H9 (cell line): ENCODE measurements around the gene DSN1. TPM values are rescaled to one million over a fixed set of nuclear protein-coding genes. Genes with fewer than 3 reads are reported as not detected.

Experiments
- DNase-seq: peaks from one replicate; pipeline ENCODE4 v3.0.0-alpha.2; 2017
- H2AFZ ChIP-seq: one replicate; pipeline ENCODE4 v1.6.1; 2013; ENCODE audit warnings: mild to moderate bottlenecking, low read length, control low read depth, moderate library complexity
- H2AK5ac ChIP-seq: 2 replicates; pipeline ENCODE4 v1.6.1; 2013; ENCODE audit warnings: low read length, control low read depth, mixed read lengths; ENCODE audit not compliant: insufficient read length
- H2BK120ac ChIP-seq: one replicate; pipeline ENCODE4 v1.6.1; 2013; ENCODE audit warnings: low read depth, mild to moderate bottlenecking, low read length, control low read depth, inconsistent platforms; ENCODE audit not compliant: poor library complexity, severe bottlenecking
- H2BK12ac ChIP-seq: 2 replicates; pipeline ENCODE4 v1.6.1; 2013; ENCODE audit warnings: low read length, control low read depth, mixed read lengths, low read depth; ENCODE audit not compliant: insufficient read length
- H2BK15ac ChIP-seq: 2 replicates; pipeline ENCODE4 v1.6.1; 2013; ENCODE audit warnings: low read depth, low read length, control low read depth
- H2BK20ac ChIP-seq: one replicate; pipeline ENCODE4 v1.6.1; 2013; ENCODE audit warnings: low read depth, mild to moderate bottlenecking, low read length, control low read depth, inconsistent platforms; ENCODE audit not compliant: poor library complexity, severe bottlenecking
- H2BK5ac ChIP-seq: 2 replicates; pipeline ENCODE4 v1.6.1; 2013; ENCODE audit warnings: low read length, control low read depth, mixed read lengths; ENCODE audit not compliant: insufficient read length
- H3K14ac ChIP-seq: 2 replicates; pipeline ENCODE4 v1.6.1; 2013; ENCODE audit warnings: low read length, control low read depth; ENCODE audit not compliant: insufficient read depth
- H3K18ac ChIP-seq: 2 replicates; pipeline ENCODE4 v1.6.1; 2013; ENCODE audit warnings: low read depth, mild to moderate bottlenecking, mixed read lengths, low read length, control low read depth; ENCODE audit not compliant: insufficient read length
- H3K23ac ChIP-seq: 2 replicates; pipeline ENCODE4 v1.6.1; 2013; ENCODE audit warnings: low read length, control low read depth, mixed read lengths, low read depth; ENCODE audit not compliant: insufficient read length
- H3K23me2 ChIP-seq: 2 replicates; pipeline ENCODE4 v1.6.1; 2013; ENCODE audit warnings: low read depth, mild to moderate bottlenecking, mixed read lengths, low read length, control low read depth; ENCODE audit not compliant: insufficient read length, poor library complexity, severe bottlenecking
- H3K27ac ChIP-seq: 2 replicates; pipeline ENCODE4 v1.5.1; 2013; ENCODE audit warnings: low read length, control low read depth, mixed read lengths, low read depth; ENCODE audit not compliant: insufficient read length
- H3K27me3 ChIP-seq: 2 replicates; pipeline ENCODE4 v1.6.1; 2013; ENCODE audit warnings: low read length, control low read depth, inconsistent platforms; ENCODE audit not compliant: insufficient read depth
- H3K4ac ChIP-seq: 2 replicates; pipeline ENCODE4 v1.6.1; 2013; ENCODE audit warnings: low read depth, mild to moderate bottlenecking, control low read depth, inconsistent platforms, low read length, moderate library complexity
- H3K4me1 ChIP-seq: 2 replicates; pipeline ENCODE4 v1.6.1; 2013; ENCODE audit warnings: low read length, control low read depth, inconsistent platforms; ENCODE audit not compliant: insufficient read depth
- H3K4me2 ChIP-seq: 2 replicates; pipeline ENCODE4 v1.6.1; 2013; ENCODE audit warnings: low read length, control low read depth, mixed read lengths; ENCODE audit not compliant: insufficient read length, insufficient read depth
- H3K56ac ChIP-seq: 2 replicates; pipeline ENCODE4 v1.6.1; 2013; ENCODE audit warnings: low read depth, mild to moderate bottlenecking, mixed read lengths, low read length, control low read depth; ENCODE audit not compliant: insufficient read length
- H3K79me1 ChIP-seq: 2 replicates; pipeline ENCODE4 v1.6.1; 2013; ENCODE audit warnings: low read depth, mild to moderate bottlenecking, moderate library complexity, low read length, control low read depth, inconsistent platforms; ENCODE audit not compliant: insufficient read depth, poor library complexity, severe bottlenecking
- H3K79me2 ChIP-seq: 2 replicates; pipeline ENCODE4 v1.6.1; 2013; ENCODE audit warnings: low read length, control low read depth, inconsistent platforms; ENCODE audit not compliant: insufficient read depth
- H3K9ac ChIP-seq: 2 replicates; pipeline ENCODE4 v1.6.1; 2013; ENCODE audit warnings: low read length, control low read depth, mixed read lengths; ENCODE audit not compliant: insufficient read length; ENCODE audit errors: extremely low read depth
- H3K9me3 ChIP-seq: one replicate; pipeline ENCODE4 v1.6.1; 2013; ENCODE audit warnings: low read depth, low read length, inconsistent platforms; ENCODE audit not compliant: control insufficient read depth
- H3T11ph ChIP-seq: one replicate; pipeline ENCODE4 v1.6.1; 2013; ENCODE audit warnings: mild to moderate bottlenecking, low read length, control low read depth, inconsistent platforms
- H4K20me1 ChIP-seq: one replicate; pipeline ENCODE4 v1.6.1; 2013; ENCODE audit not compliant: control insufficient read depth, insufficient read length, insufficient read depth
- H4K5ac ChIP-seq: 2 replicates; pipeline ENCODE4 v1.6.1; 2013; ENCODE audit warnings: low read depth, mild to moderate bottlenecking, mixed read lengths, low read length, control low read depth; ENCODE audit not compliant: insufficient read length
- H4K8ac ChIP-seq: replicated peaks from 2 replicates; pipeline ENCODE4 v1.6.1; 2013; ENCODE audit warnings: low read length, control low read depth, mixed read lengths, low read depth; ENCODE audit not compliant: insufficient read length
- H4K91ac ChIP-seq: 2 replicates; pipeline ENCODE4 v1.6.1; 2013; ENCODE audit warnings: low read depth, mild to moderate bottlenecking, moderate library complexity, mixed read lengths, low read length, control low read depth; ENCODE audit not compliant: insufficient read length
- H3K27ac Mint-ChIP-seq, 3 experiments: 2 replicates in 2 of 3; 3 replicates in 1 of 3; pipeline ENCODE4 v1.8.0; 2020 to 2021; ENCODE audit warnings: mixed read lengths in 3 of 3, mild to moderate bottlenecking in 1 of 3, moderate library complexity in 1 of 3
- H3K27me3 Mint-ChIP-seq: 2 replicates; pipeline ENCODE4 v1.8.0; 2021; ENCODE audit warnings: low read depth, mild to moderate bottlenecking, moderate library complexity, mixed read lengths
- H3K36me3 Mint-ChIP-seq, 3 experiments: 2 replicates in 2 of 3; 3 replicates in 1 of 3; pipeline ENCODE4 v1.8.0; 2020 to 2021; ENCODE audit warnings: low read depth in 3 of 3, mixed read lengths in 3 of 3; ENCODE audit not compliant: insufficient read depth in 1 of 3
- H3K4me1 Mint-ChIP-seq, 2 experiments: 2 replicates each; pipeline ENCODE4 v1.8.0; 2020; ENCODE audit warnings: mixed read lengths in 2 of 2
- H3K4me3 Mint-ChIP-seq, 2 experiments: 2 replicates in 1 of 2; 3 replicates in 1 of 2; pipeline ENCODE4 v1.8.0; 2020 to 2021; ENCODE audit warnings: mild to moderate bottlenecking in 2 of 2, mixed read lengths in 2 of 2, moderate library complexity in 1 of 2
- H3K9me3 Mint-ChIP-seq, 2 experiments: 2 replicates in 1 of 2; 3 replicates in 1 of 2; pipeline ENCODE4 v1.8.0; 2020; ENCODE audit warnings: mild to moderate bottlenecking in 2 of 2, mixed read lengths in 2 of 2, moderate library complexity in 1 of 2
- WGBS: extraction: QIAGEN DNeasy Blood & Tissue Kit; methylation state at CpG from one replicate; pipeline ENCODE4 v1.1.7; 2013; ENCODE audit warnings: missing lambda C conversion rate, low lambda C conversion rate, mixed read lengths; ENCODE audit not compliant: insufficient read length; ENCODE audit errors: extremely low coverage; 5-methylcytosine and 5-hydroxymethylcytosine counted together
- total RNA-seq: library from RNA; stranded (reverse); gene quantifications from 2 replicates; pipeline ENCODE4 v1.2.1, GENCODE V29; 2021
- TF ChIP-seq, protein P1 (sequence below): fragments of 200-600 bp; sonication (generic); conservative IDR thresholded peaks from 3 replicates; pipeline ENCODE4 v1.8.0; 2021; ENCODE audit warnings: antibody characterized with exemption, mild to moderate bottlenecking

Gene DSN1
- total RNA-seq, 1 experiment from 2014 or later: 22.8 TPM

DNA sequence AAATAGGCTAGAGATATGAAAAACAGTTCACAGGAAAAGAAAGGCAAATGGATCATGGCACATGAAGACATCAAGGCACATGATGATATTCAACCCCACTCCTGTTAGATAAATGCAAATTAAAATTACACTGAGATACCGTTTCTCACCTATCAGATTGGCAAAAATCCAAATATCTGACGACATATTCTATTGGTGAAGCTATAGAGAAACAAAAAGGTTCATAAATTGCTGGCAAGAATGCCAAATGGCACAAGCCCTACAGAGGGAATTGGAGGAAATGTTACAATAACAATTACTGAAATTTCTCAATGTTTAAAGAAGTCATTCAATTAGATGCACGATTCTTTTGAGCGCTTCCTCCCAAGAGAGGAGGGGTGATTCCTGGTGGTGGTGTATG is 45.3 kb upstream of the DSN1 start:
- Histone ChIP-seq H3K9ac (no peak overlapping the region), H3K56ac (no peak overlapping the region), H3K79me2 (no peaks in the 10 kb centered on the region), H2BK12ac (no peak overlapping the region), H3K27ac (no peak overlapping the region), H4K8ac (no peak overlapping the region), H2BK20ac (no peak overlapping the region), H3K23me2 (no peaks in the 10 kb centered on the region), H3K18ac (no peak overlapping the region), H2BK120ac (no peak overlapping the region), H2BK15ac (no peak overlapping the region), H2AK5ac (no peak overlapping the region), H3K9me3 (no peaks in the 10 kb centered on the region), H4K20me1 (no peaks in the 10 kb centered on the region), H4K5ac (no peak overlapping the region), H3K4me1 (no peaks in the 10 kb centered on the region), H3K4ac (no peak overlapping the region), H4K91ac (no peak overlapping the region), H2AFZ (no peak overlapping the region), H3K14ac (no peak overlapping the region), H3T11ph (no peak overlapping the region), H3K4me2 (no peak overlapping the region), H3K23ac (no peak overlapping the region), H3K79me1 (no peaks in the 10 kb centered on the region), H2BK5ac (no peak overlapping the region), H3K27me3 (no peaks in the 10 kb centered on the region)
- Mint-ChIP-seq H3K4me3 (no peak overlapping the region), H3K27ac (no peak overlapping the region; a peak in 3 of 7 replicates), H3K27me3 (no peaks in the 10 kb centered on the region), H3K4me1 (peaks cover 18 to 23% of the 10 kb centered on the region in 2 experiments), H3K9me3 (no peaks in the 10 kb centered on the region), H3K36me3 (peaks cover 8 to 50% (median 49%) of the 10 kb centered on the region in 3 experiments; a peak in 6 of 7 replicates)
- no CpG with 5 or more reads among the region's 4 CpGs for whole genome bisulfite sequencing
- TF ChIP-seq, protein P1, sequence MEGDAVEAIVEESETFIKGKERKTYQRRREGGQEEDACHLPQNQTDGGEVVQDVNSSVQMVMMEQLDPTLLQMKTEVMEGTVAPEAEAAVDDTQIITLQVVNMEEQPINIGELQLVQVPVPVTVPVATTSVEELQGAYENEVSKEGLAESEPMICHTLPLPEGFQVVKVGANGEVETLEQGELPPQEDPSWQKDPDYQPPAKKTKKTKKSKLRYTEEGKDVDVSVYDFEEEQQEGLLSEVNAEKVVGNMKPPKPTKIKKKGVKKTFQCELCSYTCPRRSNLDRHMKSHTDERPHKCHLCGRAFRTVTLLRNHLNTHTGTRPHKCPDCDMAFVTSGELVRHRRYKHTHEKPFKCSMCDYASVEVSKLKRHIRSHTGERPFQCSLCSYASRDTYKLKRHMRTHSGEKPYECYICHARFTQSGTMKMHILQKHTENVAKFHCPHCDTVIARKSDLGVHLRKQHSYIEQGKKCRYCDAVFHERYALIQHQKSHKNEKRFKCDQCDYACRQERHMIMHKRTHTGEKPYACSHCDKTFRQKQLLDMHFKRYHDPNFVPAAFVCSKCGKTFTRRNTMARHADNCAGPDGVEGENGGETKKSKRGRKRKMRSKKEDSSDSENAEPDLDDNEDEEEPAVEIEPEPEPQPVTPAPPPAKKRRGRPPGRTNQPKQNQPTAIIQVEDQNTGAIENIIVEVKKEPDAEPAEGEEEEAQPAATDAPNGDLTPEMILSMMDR: no peak
- DNase-seq: no peak
